PFSK-1 (cell line): ENCODE results near the gene GNG13.

Source experiments
- FOXP2 ChIP-seq: optimal IDR thresholded peaks from 2 replicates; pipeline ENCODE3; 2011; ENCODE audit warnings: borderline replicate concordance, control low read depth, inconsistent platforms; ENCODE audit not compliant: insufficient read depth; ENCODE audit errors: extremely low read length, extremely low read depth
- POLR2AphosphoS5 ChIP-seq: IDR thresholded peaks from 2 replicates; pipeline ENCODE4 v1.6.1; 2012; ENCODE audit warnings: low read depth, mild to moderate bottlenecking, control low read depth, low read length, moderate library complexity
- SIN3A ChIP-seq: IDR thresholded peaks from 2 replicates; pipeline ENCODE4 v1.6.1; 2012; ENCODE audit warnings: mild to moderate bottlenecking, low read length, moderate library complexity, borderline replicate concordance; ENCODE audit not compliant: insufficient read depth
- TAF1 ChIP-seq: IDR thresholded peaks from 2 replicates; pipeline ENCODE4 v1.6.1; 2012; ENCODE audit warnings: low read length, control low read depth, borderline replicate concordance; ENCODE audit not compliant: insufficient read depth
- TF ChIP-seq, protein P1 (sequence below), 2 experiments: IDR thresholded peaks; 2 replicates each; pipeline versions ENCODE4 v1.6.1 to v1.8.0; 2011 to 2012; ENCODE audit warnings: low read depth in 2 of 2, low read length in 2 of 2, control low read depth in 1 of 2, inconsistent platforms in 1 of 2, mild to moderate bottlenecking in 1 of 2, moderate library complexity in 1 of 2; ENCODE audit not compliant: insufficient read depth in 1 of 2

Gene GNG13

DNA sequence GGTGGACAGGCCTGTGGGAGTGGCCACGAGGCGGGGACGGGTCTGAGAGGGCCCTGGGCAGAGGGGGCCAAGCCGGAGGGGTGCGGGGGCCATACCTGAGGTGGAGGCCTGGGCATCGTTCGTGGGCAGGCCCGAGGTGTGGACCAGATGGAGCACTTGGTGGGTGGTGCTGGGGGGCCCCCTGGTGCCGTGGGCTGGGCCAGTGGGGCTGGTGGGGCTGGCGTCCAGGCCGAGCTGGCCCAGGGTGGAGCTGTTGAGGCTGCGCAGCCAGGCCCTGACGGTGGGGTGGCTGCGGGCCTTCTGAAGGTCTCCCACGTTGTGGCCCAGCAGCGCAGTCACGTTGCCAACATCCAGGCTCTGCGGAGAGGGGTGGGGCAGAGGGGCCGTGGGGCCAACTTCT lies 30.6 kb downstream of the GNG13 start:
- TF ChIP-seq, protein P1, sequence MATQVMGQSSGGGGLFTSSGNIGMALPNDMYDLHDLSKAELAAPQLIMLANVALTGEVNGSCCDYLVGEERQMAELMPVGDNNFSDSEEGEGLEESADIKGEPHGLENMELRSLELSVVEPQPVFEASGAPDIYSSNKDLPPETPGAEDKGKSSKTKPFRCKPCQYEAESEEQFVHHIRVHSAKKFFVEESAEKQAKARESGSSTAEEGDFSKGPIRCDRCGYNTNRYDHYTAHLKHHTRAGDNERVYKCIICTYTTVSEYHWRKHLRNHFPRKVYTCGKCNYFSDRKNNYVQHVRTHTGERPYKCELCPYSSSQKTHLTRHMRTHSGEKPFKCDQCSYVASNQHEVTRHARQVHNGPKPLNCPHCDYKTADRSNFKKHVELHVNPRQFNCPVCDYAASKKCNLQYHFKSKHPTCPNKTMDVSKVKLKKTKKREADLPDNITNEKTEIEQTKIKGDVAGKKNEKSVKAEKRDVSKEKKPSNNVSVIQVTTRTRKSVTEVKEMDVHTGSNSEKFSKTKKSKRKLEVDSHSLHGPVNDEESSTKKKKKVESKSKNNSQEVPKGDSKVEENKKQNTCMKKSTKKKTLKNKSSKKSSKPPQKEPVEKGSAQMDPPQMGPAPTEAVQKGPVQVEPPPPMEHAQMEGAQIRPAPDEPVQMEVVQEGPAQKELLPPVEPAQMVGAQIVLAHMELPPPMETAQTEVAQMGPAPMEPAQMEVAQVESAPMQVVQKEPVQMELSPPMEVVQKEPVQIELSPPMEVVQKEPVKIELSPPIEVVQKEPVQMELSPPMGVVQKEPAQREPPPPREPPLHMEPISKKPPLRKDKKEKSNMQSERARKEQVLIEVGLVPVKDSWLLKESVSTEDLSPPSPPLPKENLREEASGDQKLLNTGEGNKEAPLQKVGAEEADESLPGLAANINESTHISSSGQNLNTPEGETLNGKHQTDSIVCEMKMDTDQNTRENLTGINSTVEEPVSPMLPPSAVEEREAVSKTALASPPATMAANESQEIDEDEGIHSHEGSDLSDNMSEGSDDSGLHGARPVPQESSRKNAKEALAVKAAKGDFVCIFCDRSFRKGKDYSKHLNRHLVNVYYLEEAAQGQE (IDR thresholded peaks at IDR 0.05; ENCODE audit: insufficient read depth in 1 of 2, low read depth in 2 of 2, low read length in 2 of 2): no peak

DNA sequence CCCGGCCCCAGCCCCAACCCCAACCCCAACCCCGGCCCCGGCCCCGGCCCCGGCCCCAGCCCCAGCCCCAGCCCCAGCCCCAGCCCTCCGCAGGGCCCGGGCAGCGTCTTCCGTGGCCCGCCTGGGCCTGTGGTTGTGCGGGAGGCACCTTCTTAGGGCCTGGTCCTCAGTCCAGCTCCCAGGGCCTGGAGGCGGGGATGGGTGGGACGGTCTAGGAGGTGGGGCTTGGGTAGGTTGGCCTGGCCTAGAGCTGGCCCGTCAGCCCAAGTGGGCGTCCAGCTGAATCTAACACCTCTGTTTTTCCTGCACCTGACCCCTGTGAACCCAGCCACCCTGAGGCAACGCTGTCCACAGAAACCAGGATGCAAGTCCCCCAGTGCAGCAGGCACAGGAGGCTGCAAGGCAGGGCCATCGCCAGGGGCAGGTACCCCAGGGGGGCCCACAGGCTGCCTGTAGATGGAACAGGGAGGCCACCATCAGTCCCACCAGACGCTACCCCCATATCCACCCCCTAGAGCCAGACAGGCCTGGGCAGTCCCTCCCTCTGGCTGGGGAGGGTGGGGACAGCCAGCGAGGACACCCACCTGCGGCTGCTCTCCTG lies 31.2 kb downstream of the GNG13 start:
- no peak for TF ChIP-seq FOXP2
- no peak for TF ChIP-seq SIN3A
- TF ChIP-seq, protein P1 (IDR thresholded peaks at IDR 0.05; ENCODE audit: insufficient read depth in 1 of 2, low read depth in 2 of 2, low read length in 2 of 2): no peak
- TF ChIP-seq TAF1: no peak
- no peak for TF ChIP-seq POLR2AphosphoS5

DNA sequence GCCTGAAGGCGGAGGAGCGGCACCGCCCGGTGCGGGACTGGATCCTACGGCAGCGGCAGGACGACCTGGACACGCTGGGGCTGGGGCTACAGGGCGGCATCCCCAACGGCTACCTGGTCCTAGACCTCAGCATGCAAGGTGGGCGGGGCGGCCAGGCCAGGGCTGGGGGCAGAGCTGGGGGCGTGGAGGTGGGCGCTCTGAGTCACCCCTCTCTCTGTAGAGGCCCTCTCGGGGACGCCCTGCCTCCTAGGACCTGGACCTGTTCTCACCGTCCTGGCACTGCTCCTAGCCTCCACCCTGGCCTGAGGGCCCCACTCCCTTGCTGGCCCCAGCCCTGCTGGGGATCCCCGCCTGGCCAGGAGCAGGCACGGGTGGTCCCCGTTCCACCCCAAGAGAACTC lies 32.1 kb downstream of the GNG13 start:
- TF ChIP-seq FOXP2: no peak
- TF ChIP-seq POLR2AphosphoS5: no peak
- TF ChIP-seq TAF1: no peak
- TF ChIP-seq, protein P1 (IDR thresholded peaks at IDR 0.05; ENCODE audit: insufficient read depth in 1 of 2, low read depth in 2 of 2, low read length in 2 of 2): no peak
- no peak for TF ChIP-seq SIN3A

DNA sequence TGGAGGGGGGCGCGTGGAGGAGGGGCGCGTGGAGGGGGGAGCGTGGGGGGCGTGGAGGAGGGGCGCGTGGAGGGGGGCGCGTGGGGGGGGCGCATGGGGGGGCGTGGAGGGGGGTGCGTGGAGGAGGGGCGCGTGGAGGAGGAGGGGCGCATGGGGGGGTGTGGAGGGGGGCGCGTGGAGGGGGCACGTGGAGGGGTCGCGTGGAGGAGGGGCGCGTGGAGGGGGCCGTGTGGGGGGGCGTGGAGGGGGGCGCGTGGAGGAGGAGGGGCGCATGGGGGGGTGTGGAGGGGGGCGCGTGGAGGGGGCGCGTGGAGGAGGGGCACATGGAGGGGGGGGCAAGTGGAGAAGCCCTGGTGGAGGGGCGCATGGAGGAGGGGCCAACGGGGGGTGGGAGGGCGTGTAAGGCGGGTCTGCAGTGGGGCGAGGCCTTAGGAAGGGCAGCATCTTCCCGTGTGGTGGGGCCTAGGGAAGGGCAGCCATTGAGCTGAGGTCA lies 32.7 kb downstream of the GNG13 start:
- TF ChIP-seq SIN3A (no peak), POLR2AphosphoS5 (no peak), FOXP2 (no peak), TAF1 (no peak)
- TF ChIP-seq, protein P1 (IDR thresholded peaks at IDR 0.05; ENCODE audit: insufficient read depth in 1 of 2, low read depth in 2 of 2, low read length in 2 of 2): no peak
